Trophoblast cell (in vitro differentiated cells and primary cell): ENCODE measurements around the gene TRIP4.
"Not testable (repeated sequence)": the region's sequence is repeated elsewhere in the genome, so short reads cannot be mapped to it uniquely, and the experiment has no call there.

Experiments
- DNase-seq, 2 donors: peaks; one replicate each; pipeline ENCODE4 v3.0.0-alpha.2; 2016
- H2AFZ ChIP-seq: 2 replicates; pipeline ENCODE4 v1.6.1; 2013; ENCODE audit warnings: low read length, moderate library complexity, mild to moderate bottlenecking; ENCODE audit not compliant: insufficient read depth, poor library complexity
- H2AK5ac ChIP-seq: 2 replicates; pipeline ENCODE4 v1.6.1; 2013; ENCODE audit warnings: mild to moderate bottlenecking, low read length
- H2BK120ac ChIP-seq: 2 replicates; pipeline ENCODE4 v1.6.1; 2013; ENCODE audit warnings: low read length, mild to moderate bottlenecking, moderate library complexity; ENCODE audit not compliant: insufficient read depth, poor library complexity
- H2BK12ac ChIP-seq: 2 replicates; pipeline ENCODE4 v1.6.1; 2013; ENCODE audit warnings: mild to moderate bottlenecking, low read length, moderate library complexity
- H2BK5ac ChIP-seq: 2 replicates; pipeline ENCODE4 v1.6.1; 2013; ENCODE audit warnings: low read length, low read depth, moderate library complexity, mild to moderate bottlenecking; ENCODE audit not compliant: poor library complexity
- H3K14ac ChIP-seq: 2 replicates; pipeline ENCODE4 v1.6.1; 2013; ENCODE audit warnings: mild to moderate bottlenecking, low read length
- H3K18ac ChIP-seq: 2 replicates; pipeline ENCODE4 v1.6.1; 2013; ENCODE audit warnings: mild to moderate bottlenecking, low read length
- H3K23ac ChIP-seq: 2 replicates; pipeline ENCODE4 v1.6.1; 2013; ENCODE audit warnings: low read length
- H3K27ac ChIP-seq: 2 replicates; pipeline ENCODE4 v1.5.1; 2013; ENCODE audit warnings: low read depth, mild to moderate bottlenecking, inconsistent platforms, low read length, moderate library complexity
- H3K27me3 ChIP-seq: 2 replicates; pipeline ENCODE4 v1.6.1; 2013; ENCODE audit warnings: inconsistent platforms, mild to moderate bottlenecking, low read length, moderate library complexity; ENCODE audit not compliant: insufficient read depth
- H3K36me3 ChIP-seq, 2 experiments: 1 replicate in 1 of 2; 2 replicates in 1 of 2; pipeline ENCODE4 v1.6.1; 2013; ENCODE audit warnings: low read length in 2 of 2, mild to moderate bottlenecking in 2 of 2, moderate library complexity in 1 of 2; ENCODE audit not compliant: insufficient read depth in 2 of 2, control insufficient read depth in 1 of 2
- H3K4ac ChIP-seq: 2 replicates; pipeline ENCODE4 v1.6.1; 2013; ENCODE audit warnings: low read depth, mild to moderate bottlenecking, low read length, moderate library complexity
- H3K4me1 ChIP-seq, 2 experiments: 1 replicate in 1 of 2; 2 replicates in 1 of 2; pipeline ENCODE4 v1.6.1; 2013; ENCODE audit warnings: low read length in 2 of 2, mild to moderate bottlenecking in 2 of 2, moderate library complexity in 1 of 2; ENCODE audit not compliant: insufficient read depth in 2 of 2, control insufficient read depth in 1 of 2
- H3K4me2 ChIP-seq: 2 replicates; pipeline ENCODE4 v1.6.1; 2013; ENCODE audit warnings: inconsistent platforms, mild to moderate bottlenecking, low read length, moderate library complexity
- H3K4me3 ChIP-seq: 2 replicates; pipeline ENCODE4 v1.5.1; 2013; ENCODE audit warnings: mild to moderate bottlenecking, low read depth, low read length, inconsistent platforms
- H3K79me1 ChIP-seq: one replicate; pipeline ENCODE4 v1.6.1; 2013; ENCODE audit warnings: low read length
- H3K79me2 ChIP-seq: 2 replicates; pipeline ENCODE4 v1.6.1; 2013; ENCODE audit warnings: low read length, mild to moderate bottlenecking; ENCODE audit not compliant: control insufficient read depth, insufficient read depth, poor library complexity
- H3K9ac ChIP-seq: 2 replicates; pipeline ENCODE4 v1.6.1; 2013; ENCODE audit warnings: mild to moderate bottlenecking, low read length
- H3K9me3 ChIP-seq: 2 replicates; pipeline ENCODE4 v1.6.1; 2013; ENCODE audit warnings: low read depth, mild to moderate bottlenecking, control low read depth, inconsistent platforms, low read length; ENCODE audit not compliant: insufficient read depth
- H4K12ac ChIP-seq: 2 replicates; pipeline ENCODE4 v1.6.1; 2013; ENCODE audit warnings: low read depth, mild to moderate bottlenecking, low read length, moderate library complexity
- H4K8ac ChIP-seq: 2 replicates; pipeline ENCODE4 v1.6.1; 2013; ENCODE audit warnings: low read depth, mild to moderate bottlenecking, low read length, moderate library complexity
- H4K91ac ChIP-seq: one replicate; pipeline ENCODE4 v1.6.1; 2013; ENCODE audit warnings: low read depth, mild to moderate bottlenecking, low read length, moderate library complexity
- WGBS: extraction: QIAGEN DNeasy Blood & Tissue Kit; methylation state at CpG from one replicate; pipeline ENCODE4 v1.1.7; 2013; ENCODE audit warnings: missing lambda C conversion rate; ENCODE audit not compliant: insufficient read length, insufficient coverage; ENCODE audit errors: extremely low coverage; 5-methylcytosine and 5-hydroxymethylcytosine counted together

TRIP4 gene

GRCh38 chr15:64485796-64486195, 98.2 kb downstream of the TRIP4 start:
- H2BK120ac ChIP-seq, result no peak overlapping the region
- no peaks in the 10 kb centered on the region for H3K4me1 ChIP-seq
- H3K9ac ChIP-seq, result no peak overlapping the region
- no peak overlapping the region for H3K4me2 ChIP-seq
- H3K27me3 ChIP-seq, result no peaks in the 10 kb centered on the region
- no peak overlapping the region for H3K27ac ChIP-seq
- H3K23ac ChIP-seq, result no peak overlapping the region
- no peak overlapping the region for H3K4ac ChIP-seq
- H2BK5ac ChIP-seq, result no peak overlapping the region
- H3K4me3 ChIP-seq, result no peak overlapping the region
- no peak overlapping the region for H3K18ac ChIP-seq
- no peak overlapping the region for H4K8ac ChIP-seq
- peaks cover 4 to 12% of the 10 kb centered on the region in 2 experiments for H3K36me3 ChIP-seq
- no peak overlapping the region for H3K14ac ChIP-seq
- H3K79me2 ChIP-seq, result no peaks in the 10 kb centered on the region
- H4K91ac ChIP-seq, result no peak overlapping the region
- no peak overlapping the region for H2AFZ ChIP-seq
- no peak overlapping the region for H2BK12ac ChIP-seq
- H3K9me3 ChIP-seq, result no peaks in the 10 kb centered on the region
- no peaks in the 10 kb centered on the region for H3K79me1 ChIP-seq
- no peak overlapping the region for H4K12ac ChIP-seq
- no peak overlapping the region for H2AK5ac ChIP-seq
- no peak for DNase-seq

- Histone ChIP-seq H3K27me3 (no peaks in the 10 kb centered on the region), H3K79me1 (no peaks in the 10 kb centered on the region), H3K4me1 (peaks cover 0 to 2% of the 10 kb centered on the region in 2 experiments), H3K14ac (no peak overlapping the region), H2BK12ac (no peak overlapping the region), H3K9me3 (no peaks in the 10 kb centered on the region), H2BK5ac (no peak overlapping the region), H3K4me2 (no peak overlapping the region), H4K12ac (no peak overlapping the region), H3K4ac (no peak overlapping the region), H2BK120ac (no peak overlapping the region), H3K27ac (no peak overlapping the region), H3K23ac (no peak overlapping the region), H2AFZ (no peak overlapping the region), H3K18ac (no peak overlapping the region), H2AK5ac (no peak overlapping the region), H3K9ac (no peak overlapping the region), H3K79me2 (no peaks in the 10 kb centered on the region), H4K8ac (no peak overlapping the region), H4K91ac (no peak overlapping the region), H3K36me3 (peaks cover 4 to 11% of the 10 kb centered on the region in 2 experiments), H3K4me3 (no peak overlapping the region)
- peak; percentile 34 to 63 for DNase-seq
These were observed 103.1 kb downstream of the TRIP4 start for GRCh38 chr15:64490598-64491259.

GRCh38 chr15:64493641-64494040, 106.0 kb downstream of the TRIP4 start:
- Histone ChIP-seq H4K8ac (peak overlapping the region; percentile 38), H2BK120ac (no peak overlapping the region), H3K79me1 (no peaks in the 10 kb centered on the region), H2BK12ac (peak overlapping the region; percentile 49), H3K9ac (no peak overlapping the region), H3K18ac (peak overlapping the region; percentile 65), H2AK5ac (no peak overlapping the region), H3K79me2 (no peaks in the 10 kb centered on the region), H3K36me3 (peaks cover 3 to 10% of the 10 kb centered on the region in 2 experiments), H3K27me3 (no peaks in the 10 kb centered on the region), H3K4ac (peak overlapping the region; percentile 55), H3K4me2 (no peak overlapping the region), H3K27ac (no peak overlapping the region), H2BK5ac (peak overlapping the region; percentile 49), H3K23ac (no peak overlapping the region), H3K14ac (no peak overlapping the region), H2AFZ (no peak overlapping the region), H3K4me1 (peaks cover 0 to 2% of the 10 kb centered on the region in 2 experiments), H4K91ac (no peak overlapping the region), H4K12ac (no peak overlapping the region), H3K9me3 (no peaks in the 10 kb centered on the region), H3K4me3 (no peak overlapping the region)
- DNase-seq, result no peak
- WGBS, result no CpG with 5 or more reads among the region's 2 CpGs

- not testable (repeated sequence) for H3K4me1 ChIP-seq, H4K91ac ChIP-seq, DNase-seq, H3K27me3 ChIP-seq, H2BK5ac ChIP-seq, H3K4ac ChIP-seq, H3K79me2 ChIP-seq, H3K18ac ChIP-seq, H3K27ac ChIP-seq, H2AK5ac ChIP-seq, H2AFZ ChIP-seq, H3K79me1 ChIP-seq, H2BK12ac ChIP-seq, H3K9me3 ChIP-seq, H2BK120ac ChIP-seq, H3K4me2 ChIP-seq, H4K12ac ChIP-seq, H3K9ac ChIP-seq, H3K23ac ChIP-seq, H3K4me3 ChIP-seq, H4K8ac ChIP-seq, H3K14ac ChIP-seq
- no CpG with 5 or more reads among the region's 2 CpGs for WGBS
- peaks cover 17% of the 10 kb centered on the region in 2 experiments for H3K36me3 ChIP-seq
These were observed 108.3 kb downstream of the TRIP4 start for GRCh38 chr15:64495968-64496367.
